ENCODE data around the gene FAM53A. TPM values are rescaled to one million over a fixed set of nuclear protein-coding genes. Genes with fewer than 3 reads are reported as not detected.

FAM53A gene
- polyA plus RNA-seq, 2 donors: 1.2 to 1.3 TPM

GRCh38 chr4:1663549-1663948 lies 20.6 kb downstream of the FAM53A start:
- Histone ChIP-seq H3K27me3 (ENCODE audit: control insufficient read depth in 1 of 2, insufficient read depth in 2 of 2, low read length in 2 of 2) (no peaks in the 10 kb centered on the region), H3K36me3 (ENCODE audit: control insufficient read depth in 2 of 2, insufficient read depth in 2 of 2, low read length in 1 of 2) (no peaks in the 10 kb centered on the region), H3K4me1 (ENCODE audit: control insufficient read depth in 2 of 2, insufficient read depth in 2 of 2, low read length in 1 of 2) (peaks cover 0 to 2% of the 10 kb centered on the region in 2 donors), H3K4me3 (ENCODE audit: low read depth in 1 of 2, low read length in 2 of 2) (no peak overlapping the region), H3K9me3 (ENCODE audit: control insufficient read depth in 2 of 2, insufficient read depth in 1 of 2, low read depth in 1 of 2, low read length in 1 of 2) (no peaks in the 10 kb centered on the region), H3K27ac (ENCODE audit: low read depth in 2 of 2, low read length in 1 of 2) (no peak overlapping the region)
- 93 to 95% methylated on average over 5 of the region's 5 CpGs for WGBS, 2 donors

- Histone ChIP-seq H3K27ac (ENCODE audit: low read depth in 2 of 2, low read length in 1 of 2) (no peak overlapping the region), H3K4me1 (ENCODE audit: control insufficient read depth in 2 of 2, insufficient read depth in 2 of 2, low read length in 1 of 2) (peaks cover 0 to 2% of the 10 kb centered on the region in 2 donors), H3K9me3 (ENCODE audit: control insufficient read depth in 2 of 2, insufficient read depth in 1 of 2, low read depth in 1 of 2, low read length in 1 of 2) (no peaks in the 10 kb centered on the region), H3K36me3 (ENCODE audit: control insufficient read depth in 2 of 2, insufficient read depth in 2 of 2, low read length in 1 of 2) (no peaks in the 10 kb centered on the region), H3K4me3 (ENCODE audit: low read depth in 1 of 2, low read length in 2 of 2) (no peak overlapping the region), H3K27me3 (ENCODE audit: control insufficient read depth in 1 of 2, insufficient read depth in 2 of 2, low read length in 2 of 2) (no peaks in the 10 kb centered on the region)
- 91 to 94% methylated on average over 14 of the region's 14 CpGs for WGBS, 2 donors
Observed at GRCh38 chr4:1661695-1662094, 22.4 kb downstream of the FAM53A start.

GRCh38 chr4:1660948-1661677 lies 23.0 kb downstream of the FAM53A start:
- Histone ChIP-seq H3K9me3 (ENCODE audit: control insufficient read depth in 2 of 2, insufficient read depth in 1 of 2, low read depth in 1 of 2, low read length in 1 of 2) (no peaks in the 10 kb centered on the region), H3K36me3 (ENCODE audit: control insufficient read depth in 2 of 2, insufficient read depth in 2 of 2, low read length in 1 of 2) (peaks cover 0 to 2% of the 10 kb centered on the region in 2 donors), H3K27me3 (ENCODE audit: control insufficient read depth in 1 of 2, insufficient read depth in 2 of 2, low read length in 2 of 2) (no peaks in the 10 kb centered on the region), H3K27ac (ENCODE audit: low read depth in 2 of 2, low read length in 1 of 2) (no peak overlapping the region), H3K4me1 (ENCODE audit: control insufficient read depth in 2 of 2, insufficient read depth in 2 of 2, low read length in 1 of 2) (no peaks in the 10 kb centered on the region), H3K4me3 (ENCODE audit: low read depth in 1 of 2, low read length in 2 of 2) (no peak overlapping the region)
- 77 to 86% methylated on average over 25 of the region's 25 CpGs for WGBS, 2 donors

- H3K27ac ChIP-seq (ENCODE audit: low read depth in 2 of 2, low read length in 1 of 2): no peak overlapping the region
- WGBS, 2 donors: 94% methylated on average over 39 of the region's 39 CpGs
- H3K4me1 ChIP-seq (ENCODE audit: control insufficient read depth in 2 of 2, insufficient read depth in 2 of 2, low read length in 1 of 2): no peaks in the 10 kb centered on the region
- H3K9me3 ChIP-seq (ENCODE audit: control insufficient read depth in 2 of 2, insufficient read depth in 1 of 2, low read depth in 1 of 2, low read length in 1 of 2): no peaks in the 10 kb centered on the region
- H3K27me3 ChIP-seq (ENCODE audit: control insufficient read depth in 1 of 2, insufficient read depth in 2 of 2, low read length in 2 of 2): no peaks in the 10 kb centered on the region
- H3K4me3 ChIP-seq (ENCODE audit: low read depth in 1 of 2, low read length in 2 of 2): no peak overlapping the region
- H3K36me3 ChIP-seq (ENCODE audit: control insufficient read depth in 2 of 2, insufficient read depth in 2 of 2, low read length in 1 of 2): peaks cover 0 to 2% of the 10 kb centered on the region in 2 donors
Observed at GRCh38 chr4:1659104-1660043, 24.7 kb downstream of the FAM53A start.

- no peaks in the 10 kb centered on the region for H3K27me3 ChIP-seq (ENCODE audit: control insufficient read depth in 1 of 2, insufficient read depth in 2 of 2, low read length in 2 of 2)
- H3K9me3 ChIP-seq (ENCODE audit: control insufficient read depth in 2 of 2, insufficient read depth in 1 of 2, low read depth in 1 of 2, low read length in 1 of 2): no peaks in the 10 kb centered on the region
- no peaks in the 10 kb centered on the region for H3K4me1 ChIP-seq (ENCODE audit: control insufficient read depth in 2 of 2, insufficient read depth in 2 of 2, low read length in 1 of 2)
- WGBS, 2 donors: 93 to 95% methylated on average over 12 of the region's 12 CpGs
- H3K36me3 ChIP-seq (ENCODE audit: control insufficient read depth in 2 of 2, insufficient read depth in 2 of 2, low read length in 1 of 2): peaks cover 0 to 2% of the 10 kb centered on the region in 2 donors
- H3K4me3 ChIP-seq (ENCODE audit: low read depth in 1 of 2, low read length in 2 of 2): no peak overlapping the region
- H3K27ac ChIP-seq (ENCODE audit: low read depth in 2 of 2, low read length in 1 of 2): no peak overlapping the region
Observed at GRCh38 chr4:1658581-1658980, 25.5 kb downstream of the FAM53A start.

- WGBS, 2 donors: 91 to 93% methylated on average over 12 of the region's 12 CpGs
- Histone ChIP-seq H3K4me1 (ENCODE audit: control insufficient read depth in 2 of 2, insufficient read depth in 2 of 2, low read length in 1 of 2) (no peaks in the 10 kb centered on the region), H3K4me3 (ENCODE audit: low read depth in 1 of 2, low read length in 2 of 2) (no peak overlapping the region), H3K27ac (ENCODE audit: low read depth in 2 of 2, low read length in 1 of 2) (no peak overlapping the region), H3K36me3 (ENCODE audit: control insufficient read depth in 2 of 2, insufficient read depth in 2 of 2, low read length in 1 of 2) (peaks cover 0 to 2% of the 10 kb centered on the region in 2 donors), H3K27me3 (ENCODE audit: control insufficient read depth in 1 of 2, insufficient read depth in 2 of 2, low read length in 2 of 2) (no peaks in the 10 kb centered on the region), H3K9me3 (ENCODE audit: control insufficient read depth in 2 of 2, insufficient read depth in 1 of 2, low read depth in 1 of 2, low read length in 1 of 2) (no peaks in the 10 kb centered on the region)
Observed at GRCh38 chr4:1658146-1658545, 26.0 kb downstream of the FAM53A start.

GRCh38 chr4:1656986-1657385 lies 27.1 kb downstream of the FAM53A start:
- 92 to 94% methylated on average over 18 to 19 of the region's 19 CpGs for WGBS, 2 donors
- peaks cover 0 to 6% of the 10 kb centered on the region in 2 donors for H3K4me1 ChIP-seq (ENCODE audit: control insufficient read depth in 2 of 2, insufficient read depth in 2 of 2, low read length in 1 of 2)
- no peak overlapping the region for H3K4me3 ChIP-seq (ENCODE audit: low read depth in 1 of 2, low read length in 2 of 2)
- H3K9me3 ChIP-seq (ENCODE audit: control insufficient read depth in 2 of 2, insufficient read depth in 1 of 2, low read depth in 1 of 2, low read length in 1 of 2): peaks cover 0 to 6% of the 10 kb centered on the region in 2 donors
- H3K27me3 ChIP-seq (ENCODE audit: control insufficient read depth in 1 of 2, insufficient read depth in 2 of 2, low read length in 2 of 2): no peaks in the 10 kb centered on the region
- no peak overlapping the region for H3K27ac ChIP-seq (ENCODE audit: low read depth in 2 of 2, low read length in 1 of 2)
- H3K36me3 ChIP-seq (ENCODE audit: control insufficient read depth in 2 of 2, insufficient read depth in 2 of 2, low read length in 1 of 2): peaks cover 0 to 2% of the 10 kb centered on the region in 2 donors

GRCh38 chr4:1656132-1656531 lies 28.0 kb downstream of the FAM53A start:
- no peak overlapping the region for H3K27ac ChIP-seq (ENCODE audit: low read depth in 2 of 2, low read length in 1 of 2)
- no peak overlapping the region for H3K4me3 ChIP-seq (ENCODE audit: low read depth in 1 of 2, low read length in 2 of 2)
- H3K27me3 ChIP-seq (ENCODE audit: control insufficient read depth in 1 of 2, insufficient read depth in 2 of 2, low read length in 2 of 2): no peaks in the 10 kb centered on the region
- H3K9me3 ChIP-seq (ENCODE audit: control insufficient read depth in 2 of 2, insufficient read depth in 1 of 2, low read depth in 1 of 2, low read length in 1 of 2): peaks cover 0 to 6% of the 10 kb centered on the region in 2 donors
- 92 to 97% methylated on average over 5 of the region's 5 CpGs for WGBS, 2 donors
- peaks cover 0 to 6% of the 10 kb centered on the region in 2 donors for H3K4me1 ChIP-seq (ENCODE audit: control insufficient read depth in 2 of 2, insufficient read depth in 2 of 2, low read length in 1 of 2)
- peaks cover 0 to 2% of the 10 kb centered on the region in 2 donors for H3K36me3 ChIP-seq (ENCODE audit: control insufficient read depth in 2 of 2, insufficient read depth in 2 of 2, low read length in 1 of 2)

GRCh38 chr4:1655676-1656075 lies 28.4 kb downstream of the FAM53A start:
- peaks cover 0 to 6% of the 10 kb centered on the region in 2 donors for H3K9me3 ChIP-seq (ENCODE audit: control insufficient read depth in 2 of 2, insufficient read depth in 1 of 2, low read depth in 1 of 2, low read length in 1 of 2)
- no peak overlapping the region for H3K27ac ChIP-seq (ENCODE audit: low read depth in 2 of 2, low read length in 1 of 2)
- no peak overlapping the region for H3K4me3 ChIP-seq (ENCODE audit: low read depth in 1 of 2, low read length in 2 of 2)
- WGBS, 2 donors: 93% methylated on average over 18 of the region's 18 CpGs
- H3K4me1 ChIP-seq (ENCODE audit: control insufficient read depth in 2 of 2, insufficient read depth in 2 of 2, low read length in 1 of 2): peaks cover 0 to 6% of the 10 kb centered on the region in 2 donors
- H3K27me3 ChIP-seq (ENCODE audit: control insufficient read depth in 1 of 2, insufficient read depth in 2 of 2, low read length in 2 of 2): no peaks in the 10 kb centered on the region
- peaks cover 0 to 2% of the 10 kb centered on the region in 2 donors for H3K36me3 ChIP-seq (ENCODE audit: control insufficient read depth in 2 of 2, insufficient read depth in 2 of 2, low read length in 1 of 2)

Measured in esophagus (tissue), 2 donors.